ENCODE results near the gene PPP2R5E. TPM values are rescaled to one million over a fixed set of nuclear protein-coding genes. Genes with fewer than 3 reads are reported as not detected.
"Not testable (repeated sequence)": the region's sequence is repeated elsewhere in the genome, so short reads cannot be mapped to it uniquely, and the experiment has no call there.

Gene PPP2R5E
- total RNA-seq, 3 donors from 2014 or later (not counting 1 experiment from before 2014, with no cell fraction given), result 57.4 to 64.1 (median 62.4) TPM

- ATAC-seq (no peak), DNase-seq (no peak)
- intact Hi-C loops (cut with micrococcal nuclease), result loop anchor here (10.0 kb wide), 2 partner anchors 127 to 917 kb away; no protein-coding TSS in a partner anchor
- Mint-ChIP-seq H3K27me3 (ENCODE audit: low read depth in 2 of 2) (no peaks in the 10 kb centered on the region), H3K36me3 (peaks cover 7% of the 10 kb centered on the region), H3K4me3 (no peak overlapping the region), H3K27ac (peak overlapping the region in 1 of 2 donors; percentile 46), H3K4me1 (peaks cover 37 to 39% of the 10 kb centered on the region in 2 donors), H3K9me3 (no peaks in the 10 kb centered on the region)
- WGBS (ENCODE audit: insufficient coverage), result 100% methylated on average over 4 of the region's 5 CpGs
- H3K4me3 ChIP-seq (ENCODE audit: low read length), result no peak overlapping the region
- no peak for TF ChIP-seq CTCF (IDR thresholded peaks at IDR 0.05)
- peaks cover 24% of the 10 kb centered on the region for H3K36me3 ChIP-seq (ENCODE audit: control insufficient read depth, insufficient read depth, low read length)
- H3K27ac ChIP-seq (ENCODE audit: low read length), result no peak overlapping the region
- H3K4me1 ChIP-seq (ENCODE audit: control insufficient read depth, insufficient read depth, low read length), result peaks cover 10% of the 10 kb centered on the region
- no peaks in the 10 kb centered on the region for H3K9me3 ChIP-seq (ENCODE audit: control insufficient read depth, insufficient read depth, low read length)
- H3K27me3 ChIP-seq (ENCODE audit: control insufficient read depth, insufficient read depth, low read length), result no peaks in the 10 kb centered on the region
Measured at GRCh38 chr14:63387711-63388110, 155.5 kb downstream of the PPP2R5E start.

GRCh38 chr14:63383776-63384367 lies 159.3 kb downstream of the PPP2R5E start:
- Mint-ChIP-seq H3K4me1 (peaks cover 42 to 43% of the 10 kb centered on the region in 2 donors), H3K4me3 (peak overlapping the region; percentile 61), H3K27ac (peak overlapping the region; percentile 86 to 87), H3K9me3 (no peaks in the 10 kb centered on the region), H3K36me3 (peaks cover 19% of the 10 kb centered on the region), H3K27me3 (ENCODE audit: low read depth in 2 of 2) (no peaks in the 10 kb centered on the region)
- Histone ChIP-seq H3K4me3 (ENCODE audit: low read length) (no peak overlapping the region), H3K27ac (ENCODE audit: low read length) (peak overlapping the region; percentile 61), H3K9me3 (ENCODE audit: control insufficient read depth, insufficient read depth, low read length) (no peaks in the 10 kb centered on the region), H3K27me3 (ENCODE audit: control insufficient read depth, insufficient read depth, low read length) (no peaks in the 10 kb centered on the region), H3K36me3 (ENCODE audit: control insufficient read depth, insufficient read depth, low read length) (peaks cover 27% of the 10 kb centered on the region), H3K4me1 (ENCODE audit: control insufficient read depth, insufficient read depth, low read length) (peaks cover 10% of the 10 kb centered on the region)
- intact Hi-C loops (cut with micrococcal nuclease), result loop anchor here (10.0 kb wide), 2 partner anchors 131 to 921 kb away; no protein-coding TSS in a partner anchor
- ATAC-seq (peak; percentile 93 to 97 (median 96)), DNase-seq (peak; percentile 38 to 43)
- 27% methylated on average over 3 of the region's 4 CpGs for WGBS (ENCODE audit: insufficient coverage)
- no peak for TF ChIP-seq CTCF (IDR thresholded peaks at IDR 0.05)

- Mint-ChIP-seq H3K4me1 (peaks cover 16% of the 10 kb centered on the region in 2 donors), H3K27ac (no peak overlapping the region), H3K9me3 (no peaks in the 10 kb centered on the region), H3K4me3 (no peak overlapping the region), H3K27me3 (ENCODE audit: low read depth in 2 of 2) (no peaks in the 10 kb centered on the region), H3K36me3 (peaks cover 28% of the 10 kb centered on the region)
- Histone ChIP-seq H3K4me3 (ENCODE audit: low read length) (no peak overlapping the region), H3K9me3 (ENCODE audit: control insufficient read depth, insufficient read depth, low read length) (no peaks in the 10 kb centered on the region), H3K36me3 (ENCODE audit: control insufficient read depth, insufficient read depth, low read length) (peaks cover 26% of the 10 kb centered on the region), H3K4me1 (ENCODE audit: control insufficient read depth, insufficient read depth, low read length) (no peaks in the 10 kb centered on the region), H3K27me3 (ENCODE audit: control insufficient read depth, insufficient read depth, low read length) (no peaks in the 10 kb centered on the region), H3K27ac (ENCODE audit: low read length) (no peak overlapping the region)
- intact Hi-C loops (cut with micrococcal nuclease), result no loop called here
- 100% methylated on average over 2 of the region's 2 CpGs for WGBS (ENCODE audit: insufficient coverage)
- DNase-seq (no peak), ATAC-seq (no peak)
- no peak for TF ChIP-seq CTCF (IDR thresholded peaks at IDR 0.05)
Measured at GRCh38 chr14:63378444-63378843, 164.7 kb downstream of the PPP2R5E start.

GRCh38 chr14:63375769-63376168 lies 167.4 kb downstream of the PPP2R5E start:
- no peak for TF ChIP-seq CTCF (IDR thresholded peaks at IDR 0.05)
- H3K9me3 Mint-ChIP-seq, result no peaks in the 10 kb centered on the region
- H3K4me1 Mint-ChIP-seq, result peaks cover 6 to 18% of the 10 kb centered on the region in 2 donors
- H3K27me3 ChIP-seq (ENCODE audit: control insufficient read depth, insufficient read depth, low read length), result no peaks in the 10 kb centered on the region
- H3K9me3 ChIP-seq (ENCODE audit: control insufficient read depth, insufficient read depth, low read length), result no peaks in the 10 kb centered on the region
- DNase-seq, result no peak
- H3K4me3 ChIP-seq (ENCODE audit: low read length), result no peak overlapping the region
- H3K4me3 Mint-ChIP-seq, result no peak overlapping the region
- no peaks in the 10 kb centered on the region for H3K27me3 Mint-ChIP-seq (ENCODE audit: low read depth in 2 of 2)
- no peak overlapping the region for H3K27ac Mint-ChIP-seq
- H3K36me3 Mint-ChIP-seq, result peaks cover 20% of the 10 kb centered on the region
- no CpG with 5 or more reads among the region's 3 CpGs for WGBS (ENCODE audit: insufficient coverage)
- H3K36me3 ChIP-seq (ENCODE audit: control insufficient read depth, insufficient read depth, low read length), result peaks cover 18% of the 10 kb centered on the region
- intact Hi-C loops (cut with micrococcal nuclease), result no loop called here
- no peak for ATAC-seq
- no peak overlapping the region for H3K27ac ChIP-seq (ENCODE audit: low read length)
- H3K4me1 ChIP-seq (ENCODE audit: control insufficient read depth, insufficient read depth, low read length), result no peaks in the 10 kb centered on the region

- H3K9me3 ChIP-seq (ENCODE audit: control insufficient read depth, insufficient read depth, low read length); H3K27ac ChIP-seq (ENCODE audit: low read length); H3K9me3 Mint-ChIP-seq; H3K4me1 ChIP-seq (ENCODE audit: control insufficient read depth, insufficient read depth, low read length); H3K27me3 ChIP-seq (ENCODE audit: control insufficient read depth, insufficient read depth, low read length); DNase-seq; intact Hi-C loops (cut with micrococcal nuclease); H3K4me3 ChIP-seq (ENCODE audit: low read length); H3K4me1 Mint-ChIP-seq; ATAC-seq; H3K27me3 Mint-ChIP-seq (ENCODE audit: low read depth in 2 of 2); H3K4me3 Mint-ChIP-seq: not testable (repeated sequence)
- Mint-ChIP-seq H3K36me3 (peaks cover 32% of the 10 kb centered on the region), H3K27ac (peak overlapping the region in 1 of 2 donors; percentile 7)
- 95% methylated on average over 1 of the region's 2 CpGs for WGBS (ENCODE audit: insufficient coverage)
- peaks cover 11% of the 10 kb centered on the region for H3K36me3 ChIP-seq (ENCODE audit: control insufficient read depth, insufficient read depth, low read length)
Measured at GRCh38 chr14:63371613-63372012, 171.6 kb downstream of the PPP2R5E start.

Measured in natural killer cell (primary cell).